ENCODE measurements around the gene SPINK13. TPM values are rescaled to one million over a fixed set of nuclear protein-coding genes. Genes with fewer than 3 reads are reported as not detected.

SPINK13 gene
- total and polyA plus RNA-seq, 2 of the 8 experiments (the other 6 are each of a cell fraction or from before 2014, with no cell fraction given), result not detected

- no peak overlapping the region for H3K27ac ChIP-seq (ENCODE audit: low read depth, low read length)
- H3K9me3 ChIP-seq (ENCODE audit: insufficient read depth in 2 of 2, low read depth in 1 of 2, low read length in 1 of 2), result no peaks in the 10 kb centered on the region
- no peak overlapping the region for H3K4ac ChIP-seq (replicated peaks; ENCODE audit: insufficient read length, low read depth, low read length)
- no peak overlapping the region for H3K14ac ChIP-seq (ENCODE audit: insufficient read length)
- no peaks in the 10 kb centered on the region for H3K23me2 ChIP-seq (ENCODE audit: low read depth, low read length)
- no peaks in the 10 kb centered on the region for H3K79me1 ChIP-seq (ENCODE audit: low read depth, low read length)
- H3K23ac ChIP-seq (ENCODE audit: insufficient read length), result no peak overlapping the region
- ChIA-PET CTCF (ENCODE audit: partially characterized antibody) (interaction anchor here (1.2 kb wide), 1 partner anchor 23 kb away, joined by 4 read pairs; no protein-coding TSS in a partner anchor), POLR2A (ENCODE audit: partially characterized antibody) (no interaction called here)
- FAIRE-seq (no peak), DNase-seq (ENCODE audit: low read depth in 1 of 2, low spot score in 2 of 2) (no peak)
- no peak overlapping the region for H2AK5ac ChIP-seq (ENCODE audit: low read depth, low read length)
- H4K5ac ChIP-seq (ENCODE audit: insufficient read length, low read depth, low read length), result no peak overlapping the region
- TF ChIP-seq RXRA (IDR thresholded peaks at IDR 0.05; ENCODE audit: insufficient read depth, low read depth, low read length) (no peak), CTCF (IDR thresholded peaks at IDR 0.05; ENCODE audit: control extremely low read depth in 1 of 3, insufficient read depth in 1 of 3, low read depth in 1 of 3, low read length in 3 of 3) (no peak), SIRT6 (IDR thresholded peaks at IDR 0.05; ENCODE audit: low read length) (no peak), EP300 (IDR thresholded peaks at IDR 0.05; ENCODE audit: borderline replicate concordance in 1 of 2, low read depth in 2 of 2, low read length in 2 of 2) (no peak), JUN (IDR thresholded peaks at IDR 0.05; ENCODE audit: low read depth, low read length) (no peak), HDAC2 (IDR thresholded peaks at IDR 0.05; ENCODE audit: borderline replicate concordance in 1 of 2, low read depth in 2 of 2, low read length in 2 of 2) (no peak), BRCA1 (IDR thresholded peaks at IDR 0.05; ENCODE audit: low read depth, low read length) (no peak), RBBP5 (IDR thresholded peaks at IDR 0.05; ENCODE audit: borderline replicate concordance, low read depth, low read length) (no peak), CBX5 (IDR thresholded peaks at IDR 0.05; ENCODE audit: low read depth, low read length) (no peak), YY1 (IDR thresholded peaks at IDR 0.05; ENCODE audit: low read depth, low read length) (no peak), GTF2F1 (IDR thresholded peaks at IDR 0.05; ENCODE audit: borderline replicate concordance, low read depth, low read length) (no peak), CREB1 (IDR thresholded peaks at IDR 0.05) (no peak)
- H3K27me3 ChIP-seq (replicated peaks in 1 of 4; ENCODE audit: control insufficient read depth in 3 of 4, extremely low read depth in 1 of 4, insufficient read depth in 3 of 4, low read length in 3 of 4), result no peaks in the 10 kb centered on the region
- no peak overlapping the region for H2BK20ac ChIP-seq (ENCODE audit: low read length)
- no peak overlapping the region for H2AFZ ChIP-seq (ENCODE audit: low read length)
- no peak overlapping the region for H2BK12ac ChIP-seq (ENCODE audit: low read depth, low read length)
- no peaks in the 10 kb centered on the region for H4K20me1 ChIP-seq (replicated peaks in 1 of 2; ENCODE audit: control insufficient read depth in 1 of 2, insufficient read depth in 2 of 2, low read length in 2 of 2)
- WGBS, 2 experiments (ENCODE audit: extremely low coverage in 1 of 2, insufficient coverage in 1 of 2, insufficient read length in 1 of 2, insufficient replicate concordance in 2 of 2, low coverage in 1 of 2, low lambda C conversion rate in 2 of 2, missing lambda C conversion rate in 1 of 2), result 85% methylated on average over 3 of the region's 3 CpGs; no CpG with 5 or more reads in 1 of the 2 experiments
- no peaks in the 10 kb centered on the region for H3K36me3 ChIP-seq (ENCODE audit: control insufficient read depth in 2 of 4, insufficient read depth in 4 of 4, low read length in 3 of 4)
- H3K79me2 ChIP-seq (ENCODE audit: control insufficient read depth in 1 of 2, insufficient read depth in 2 of 2, low read length in 2 of 2), result no peaks in the 10 kb centered on the region
- H2BK5ac ChIP-seq (ENCODE audit: low read depth, low read length), result no peak overlapping the region
- no peak overlapping the region for H3K18ac ChIP-seq (ENCODE audit: extremely low read depth, low read length)
- H2BK120ac ChIP-seq (replicated peaks; ENCODE audit: low read depth, low read length), result no peak overlapping the region
- H3K4me2 ChIP-seq (ENCODE audit: insufficient read depth in 1 of 2, low read depth in 2 of 2, low read length in 2 of 2), result no peak overlapping the region
- no peak overlapping the region for H3K4me3 ChIP-seq (ENCODE audit: extremely low read depth in 1 of 4, insufficient read depth in 2 of 4, low read depth in 3 of 4, low read length in 4 of 4)
- H2BK15ac ChIP-seq (ENCODE audit: low read length), result no peak overlapping the region
- H4K8ac ChIP-seq (ENCODE audit: extremely low read depth, insufficient read depth, low read length), result no peak overlapping the region
- no peak overlapping the region for H4K91ac ChIP-seq (replicated peaks; ENCODE audit: insufficient read length, low read length)
- no peak overlapping the region for H3K56ac ChIP-seq (replicated peaks; ENCODE audit: insufficient read length, low read depth, low read length)
- no peak overlapping the region for H3K9ac ChIP-seq (replicated peaks in 1 of 4; ENCODE audit: extremely low read depth in 1 of 4, low read depth in 3 of 4, low read length in 3 of 4)
- no peaks in the 10 kb centered on the region for H3K4me1 ChIP-seq (replicated peaks in 1 of 4; ENCODE audit: control insufficient read depth in 3 of 4, insufficient read depth in 4 of 4, low read length in 3 of 4)
Observed at GRCh38 chr5:148267962-148268361, 632 bp upstream of the SPINK13 start.
